ENCODE data around the gene MED17. TPM values are rescaled to one million over a fixed set of nuclear protein-coding genes. Genes with fewer than 3 reads are reported as not detected.

The MED17 gene
- total RNA-seq, 4 donors from 2014 or later: 18.1 to 40.6 (median 21.5) TPM

- TF ChIP-seq CTCF (IDR thresholded peaks at IDR 0.05): no peak
- no peak for DNase-seq (ENCODE audit: low spot score)
- no peak for ATAC-seq (ENCODE audit: low FRiP score)
These were observed 22.2 kb upstream of the MED17 start for GRCh38 chr11:93761910-93762309.

- no peak for DNase-seq (ENCODE audit: low spot score)
- no peak for ATAC-seq (ENCODE audit: low FRiP score)
- no peak for TF ChIP-seq CTCF (IDR thresholded peaks at IDR 0.05)
These were observed 18.5 kb upstream of the MED17 start for GRCh38 chr11:93765551-93765950.

GRCh38 chr11:93766504-93766903, 17.6 kb upstream of the MED17 start:
- ATAC-seq (ENCODE audit: low FRiP score) (no peak), DNase-seq (ENCODE audit: low spot score) (no peak)
- TF ChIP-seq CTCF (IDR thresholded peaks at IDR 0.05): no peak

- no peak for TF ChIP-seq CTCF (IDR thresholded peaks at IDR 0.05)
- DNase-seq (ENCODE audit: low spot score) (no peak), ATAC-seq (ENCODE audit: low FRiP score) (no peak)
These were observed 17.1 kb upstream of the MED17 start for GRCh38 chr11:93767018-93767417.

- DNase-seq (ENCODE audit: low spot score) (no peak), ATAC-seq (ENCODE audit: low FRiP score) (no peak)
- no peak for TF ChIP-seq CTCF (IDR thresholded peaks at IDR 0.05)
These were observed 13.9 kb upstream of the MED17 start for GRCh38 chr11:93770160-93770559.

- ATAC-seq (ENCODE audit: low FRiP score) (no peak), DNase-seq (ENCODE audit: low spot score) (no peak)
- TF ChIP-seq CTCF (IDR thresholded peaks at IDR 0.05): no peak
These were observed 12.0 kb upstream of the MED17 start for GRCh38 chr11:93772123-93772522.

- no peak for TF ChIP-seq CTCF (IDR thresholded peaks at IDR 0.05)
- DNase-seq (ENCODE audit: low spot score) (no peak), ATAC-seq (ENCODE audit: low FRiP score) (no peak)
These were observed 11.0 kb upstream of the MED17 start for GRCh38 chr11:93773045-93773477.

Data from omental fat pad (tissue), 4 donors.